Liver (tissue), 9 donors: ENCODE measurements around the gene ABCA1. TPM values are rescaled to one million over a fixed set of nuclear protein-coding genes. Genes with fewer than 3 reads are reported as not detected.

ENCODE experiments used
- DNase-seq: peaks from one replicate; pipeline ENCODE4 v3.0.0-alpha.2; 2017; ENCODE audit warnings: low spot score
- H3K27ac ChIP-seq, 2 donors: one replicate each; pipeline ENCODE4 v1.7.0; 2013; ENCODE audit warnings: inconsistent platforms in 2 of 2, low read length in 2 of 2, control low read depth in 1 of 2, low read depth in 1 of 2, mild to moderate bottlenecking in 1 of 2
- H3K27me3 ChIP-seq, 4 donors: one replicate each; pipeline versions ENCODE4 v1.6.1 to v1.7.0; 2013; ENCODE audit warnings: low read length in 3 of 4, inconsistent platforms in 1 of 4, mild to moderate bottlenecking in 1 of 4, moderate library complexity in 1 of 4; ENCODE audit not compliant: control insufficient read depth in 4 of 4, insufficient read depth in 4 of 4
- H3K36me3 ChIP-seq, 4 donors: one replicate each; pipeline versions ENCODE4 v1.6.1 to v1.7.0; 2013; ENCODE audit warnings: low read length in 3 of 4, mild to moderate bottlenecking in 3 of 4, low read depth in 1 of 4, moderate library complexity in 1 of 4; ENCODE audit not compliant: control insufficient read depth in 4 of 4, insufficient read depth in 3 of 4
- H3K4me1 ChIP-seq, 4 donors: one replicate each; pipeline versions ENCODE4 v1.6.1 to v1.7.0; 2013; ENCODE audit warnings: low read length in 3 of 4, mild to moderate bottlenecking in 3 of 4, moderate library complexity in 1 of 4; ENCODE audit not compliant: control insufficient read depth in 4 of 4, insufficient read depth in 4 of 4
- H3K4me3 ChIP-seq, 3 donors: one replicate each; pipeline versions ENCODE4 v1.6.1 to v1.7.0; 2013; ENCODE audit warnings: low read length in 3 of 3, control low read depth in 1 of 3, low read depth in 1 of 3, mild to moderate bottlenecking in 1 of 3
- H3K9ac ChIP-seq, 2 donors: one replicate each; pipeline ENCODE4 v1.7.0; 2013; ENCODE audit warnings: low read length in 2 of 2, mild to moderate bottlenecking in 2 of 2, moderate library complexity in 2 of 2, control low read depth in 1 of 2, low read depth in 1 of 2
- H3K9me3 ChIP-seq, 4 donors: one replicate each; pipeline versions ENCODE4 v1.6.1 to v1.7.0; 2013; ENCODE audit warnings: low read length in 3 of 4; ENCODE audit not compliant: control insufficient read depth in 4 of 4
- ATF3 ChIP-seq: IDR thresholded peaks from 2 replicates; pipeline ENCODE4 v1.6.1; 2016; ENCODE audit warnings: antibody characterized with exemption
- CTCF ChIP-seq: fragments of 150-350 bp; IDR thresholded peaks from 2 replicates; pipeline ENCODE4 v1.5.1; 2017; ENCODE audit warnings: improper control_type of control experiment, low read depth, low read length; ENCODE audit not compliant: missing input control
- EGR1 ChIP-seq, 2 donors: IDR thresholded peaks; 2 replicates each; pipeline ENCODE4 v1.6.1; 2016 to 2018; ENCODE audit warnings: antibody characterized with exemption in 2 of 2, low read depth in 2 of 2
- FOXA1 ChIP-seq: IDR thresholded peaks from 2 replicates; pipeline ENCODE4 v1.6.1; 2016; ENCODE audit warnings: antibody characterized with exemption
- FOXA2 ChIP-seq: IDR thresholded peaks from 2 replicates; pipeline ENCODE4 v1.6.1; 2016; ENCODE audit warnings: antibody characterized with exemption
- GABPA ChIP-seq, 2 donors: IDR thresholded peaks in 1 of 2; conservative IDR thresholded peaks in 1 of 2; 2 replicates each; pipeline ENCODE4 v1.6.1; 2016; ENCODE audit warnings: antibody characterized with exemption in 2 of 2, mild to moderate bottlenecking in 1 of 2, moderate library complexity in 1 of 2
- HNF4A ChIP-seq, 2 donors: conservative IDR thresholded peaks; 2 replicates each; pipeline ENCODE4 v1.6.1; 2016; ENCODE audit warnings: antibody characterized with exemption in 2 of 2, mild to moderate bottlenecking in 2 of 2
- HNF4G ChIP-seq: IDR thresholded peaks from 2 replicates; pipeline ENCODE4 v1.6.1; 2016; ENCODE audit warnings: antibody characterized with exemption
- MAX ChIP-seq: IDR thresholded peaks from 2 replicates; pipeline ENCODE4 v1.6.1; 2016; ENCODE audit warnings: antibody characterized with exemption
- NR2F2 ChIP-seq: IDR thresholded peaks from 2 replicates; pipeline ENCODE4 v1.6.1; 2016; ENCODE audit warnings: antibody characterized with exemption
- RAD21 ChIP-seq, 2 donors: IDR thresholded peaks; 2 replicates each; pipeline ENCODE4 v1.6.1; 2016; ENCODE audit warnings: antibody characterized with exemption in 2 of 2, mild to moderate bottlenecking in 2 of 2
- REST ChIP-seq: IDR thresholded peaks from 2 replicates; pipeline ENCODE4 v1.6.1; 2016; ENCODE audit warnings: antibody characterized with exemption, mild to moderate bottlenecking
- RXRA ChIP-seq, 2 donors: IDR thresholded peaks; 2 replicates each; pipeline ENCODE4 v1.6.1; 2017 to 2018; ENCODE audit warnings: antibody characterized with exemption in 2 of 2, mild to moderate bottlenecking in 1 of 2
- SP1 ChIP-seq: IDR thresholded peaks from 2 replicates; pipeline ENCODE4 v1.6.1; 2018; ENCODE audit warnings: antibody characterized with exemption, mild to moderate bottlenecking
- TAF1 ChIP-seq: conservative IDR thresholded peaks from 2 replicates; pipeline ENCODE4 v1.6.1; 2016; ENCODE audit warnings: antibody characterized with exemption, mild to moderate bottlenecking
- YY1 ChIP-seq: IDR thresholded peaks from 2 replicates; pipeline ENCODE4 v1.6.1; 2016; ENCODE audit warnings: antibody characterized with exemption, mild to moderate bottlenecking
- ZBTB33 ChIP-seq: IDR thresholded peaks from 2 replicates; pipeline ENCODE4 v1.6.1; 2016; ENCODE audit warnings: antibody characterized with exemption
- WGBS: extraction: QIAGEN DNeasy Blood & Tissue Kit; methylation state at CpG from one replicate; pipeline ENCODE4 v1.1.7; 2013; 5-methylcytosine and 5-hydroxymethylcytosine counted together
- polyA plus RNA-seq, 2 donors: library from polyadenylated mRNA; stranded (reverse) in 1 of 2; unstranded in 1 of 2; fragments of 200-250 nt in 1 of 2; fragments of >200 nt in 1 of 2; fragmentation: Nextera tagmentation in 1 of 2; extraction: Ambion mirVana in 1 of 2; gene quantifications; one replicate each; pipeline versions ENCODE4 v1.2.1 to v1.2.3, GENCODE V29; 2013 to 2015
- total RNA-seq, 2 donors: library from RNA; depleted of rRNA; stranded (reverse); fragments of >200 nt; gene quantifications; one replicate each; pipeline ENCODE4 v1.2.3, GENCODE V29; 2014
- donor health status: healthy.
- donor health status: healthy.
- donor health status: healthy.
- donor health status: healthy.
- donor health status: healthy.

ABCA1 gene
- total and polyA plus RNA-seq, 4 donors: 15.4 to 223 (median 62.9) TPM

- TF ChIP-seq TAF1 (no peak), ATF3 (no peak), EGR1 (IDR thresholded peaks at IDR 0.05; ENCODE audit: low read depth in 2 of 2) (no peak), FOXA2 (no peak), HNF4A (conservative IDR thresholded peaks at IDR 0.05) (no peak), GABPA (IDR thresholded peaks at IDR 0.05 in 1 of 2, conservative IDR thresholded peaks at IDR 0.05 in 1 of 2) (no peak), RXRA (IDR thresholded peaks at IDR 0.05) (no peak), FOXA1 (no peak), REST (no peak), YY1 (no peak), HNF4G (no peak), RAD21 (IDR thresholded peaks at IDR 0.05) (no peak), SP1 (no peak), CTCF (no peak)
- H3K9me3 ChIP-seq: no peaks in the 10 kb centered on the region
- no peaks in the 10 kb centered on the region for H3K27me3 ChIP-seq
- DNase-seq: no peak
- peak overlapping the region; percentile 27 to 56 (median 53) for H3K4me3 ChIP-seq
- WGBS: 38% methylated on average over 3 of the region's 3 CpGs
- H3K4me1 ChIP-seq: peaks cover 3 to 58% (median 35%) of the 10 kb centered on the region in 4 donors
- H3K36me3 ChIP-seq: peaks cover 0 to 5% (median 4%) of the 10 kb centered on the region in 4 donors
- peak overlapping the region; percentile 76 to 87 for H3K27ac ChIP-seq
- H3K9ac ChIP-seq: peak overlapping the region; percentile 28 to 43
Observed at GRCh38 chr9:104900324-104900723, 27.6 kb downstream of the ABCA1 start.

GRCh38 chr9:104899759-104900247 is 28.2 kb downstream of the ABCA1 start:
- H3K4me3 ChIP-seq: peak overlapping the region; percentile 27 to 56 (median 53)
- TF ChIP-seq HNF4G (peak; percentile 99), YY1 (peak; percentile 77), EGR1 (IDR thresholded peaks at IDR 0.05; ENCODE audit: low read depth in 2 of 2) (peak; percentile 91 to 95), HNF4A (conservative IDR thresholded peaks at IDR 0.05) (peak; percentile 99 to 100), REST (peak; percentile 60), NR2F2 (no peak), MAX (peak; percentile 95), TAF1 (peak; percentile 74), RAD21 (IDR thresholded peaks at IDR 0.05) (peak; percentile 38 to 57), ATF3 (peak; percentile 29), ZBTB33 (peak; percentile 92), GABPA (IDR thresholded peaks at IDR 0.05 in 1 of 2, conservative IDR thresholded peaks at IDR 0.05 in 1 of 2) (peak; percentile 13 to 68), FOXA1 (peak; percentile 30)

More at GRCh38 chr9:104899759-104900247, 28.2 kb downstream of the ABCA1 start:
- DNase-seq: no peak
- H3K9ac ChIP-seq: peak overlapping the region in 1 of 2 donors; percentile 43
- H3K27ac ChIP-seq: peak overlapping the region; percentile 76 to 87
- peaks cover 0 to 5% (median 4%) of the 10 kb centered on the region in 4 donors for H3K36me3 ChIP-seq
- no peaks in the 10 kb centered on the region for H3K27me3 ChIP-seq
- peaks cover 3 to 57% (median 36%) of the 10 kb centered on the region in 4 donors for H3K4me1 ChIP-seq
- 29% methylated on average over 4 of the region's 4 CpGs for WGBS
- no peaks in the 10 kb centered on the region for H3K9me3 ChIP-seq
